Central memory CD8-positive, alpha-beta T cell (primary cell): ENCODE results near the gene DCAF15.
"Not testable (repeated sequence)": the region's sequence is repeated elsewhere in the genome, so short reads cannot be mapped to it uniquely, and the experiment has no call there.

Source experiments
- ATAC-seq: fragments of 150-1000 bp; cut with Tn5 transposase; replicated peaks from 2 replicates; pipeline ENCODE4 v1.10.0; 2022; ENCODE audit warnings: mild to moderate bottlenecking, moderate FRiP score, moderate number of reproducible peaks; ENCODE audit not compliant: poor library complexity, severe bottlenecking; ENCODE audit errors: extremely low read depth
- DNase-seq, 2 donors: peaks; one replicate each; pipeline ENCODE4 v3.0.0; 2021; ENCODE audit warnings: low spot score in 2 of 2
- H3K27ac Mint-ChIP-seq: one replicate; pipeline ENCODE4 v1.8.0; 2022; ENCODE audit warnings: low read depth, mild to moderate bottlenecking, moderate library complexity, mixed read lengths
- H3K27me3 Mint-ChIP-seq: one replicate; pipeline ENCODE4 v1.8.0; 2022; ENCODE audit warnings: mixed read lengths
- H3K36me3 Mint-ChIP-seq: one replicate; pipeline ENCODE4 v1.8.0; 2022; ENCODE audit warnings: mild to moderate bottlenecking, moderate library complexity, mixed read lengths; ENCODE audit not compliant: insufficient read depth
- H3K4me1 Mint-ChIP-seq: one replicate; pipeline ENCODE4 v1.8.0; 2022; ENCODE audit warnings: mixed read lengths
- H3K4me3 Mint-ChIP-seq: one replicate; pipeline ENCODE4 v1.8.0; 2022; ENCODE audit warnings: mild to moderate bottlenecking, moderate library complexity, mixed read lengths
- H3K9me3 Mint-ChIP-seq: one replicate; pipeline ENCODE4 v1.8.0; 2022; ENCODE audit warnings: mixed read lengths

The DCAF15 gene

DNA sequence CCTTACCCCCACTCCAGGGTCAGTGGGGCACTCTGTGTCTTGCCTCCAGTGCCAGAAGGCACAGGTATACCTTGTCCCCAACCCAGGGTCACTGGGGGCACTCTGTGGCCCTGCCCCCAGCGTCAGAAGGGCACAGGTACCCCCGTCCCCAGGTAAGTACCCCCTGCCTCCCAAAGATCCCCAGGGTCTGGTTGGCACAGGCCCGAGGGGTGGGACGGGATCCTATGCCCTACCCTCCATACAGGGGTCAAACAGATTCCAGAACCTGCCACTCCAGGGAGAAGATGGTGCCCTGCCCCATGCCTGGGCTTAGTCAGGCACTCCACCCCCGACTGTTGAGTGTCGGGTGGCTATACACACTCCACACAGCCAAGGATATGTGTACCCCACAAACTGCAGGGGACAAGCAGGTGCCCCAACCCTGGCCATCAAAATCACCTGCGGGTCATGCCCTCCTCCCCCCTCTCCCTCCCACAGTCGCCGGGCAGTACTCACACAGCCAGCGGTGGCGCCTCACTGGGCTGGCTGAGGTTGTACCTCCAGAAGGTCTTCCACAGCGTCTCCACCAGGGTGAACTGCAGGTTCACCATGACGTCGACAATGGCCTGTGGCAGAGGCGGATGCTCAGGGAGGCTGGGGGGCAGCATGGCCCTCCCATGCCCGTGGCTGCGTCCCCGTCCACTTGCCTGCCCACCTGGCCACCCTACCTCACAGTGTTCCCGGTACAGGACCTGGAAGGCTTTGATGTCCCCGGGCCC is 13.8 kb downstream of the DCAF15 start:
- H3K27me3 Mint-ChIP-seq, result no peaks in the 10 kb centered on the region
- ATAC-seq (no peak), DNase-seq (no peak)
- H3K4me3 Mint-ChIP-seq, result no peak overlapping the region
- no peaks in the 10 kb centered on the region for H3K4me1 Mint-ChIP-seq
- H3K9me3 Mint-ChIP-seq, result no peaks in the 10 kb centered on the region
- H3K27ac Mint-ChIP-seq, result no peak overlapping the region
- peaks cover 22% of the 10 kb centered on the region for H3K36me3 Mint-ChIP-seq

- H3K27ac Mint-ChIP-seq, result no peak overlapping the region
- H3K27me3 Mint-ChIP-seq, result no peaks in the 10 kb centered on the region
- H3K9me3 Mint-ChIP-seq, result no peaks in the 10 kb centered on the region
- H3K4me3 Mint-ChIP-seq, result no peak overlapping the region
- DNase-seq (no peak), ATAC-seq (no peak)
- H3K4me1 Mint-ChIP-seq, result no peaks in the 10 kb centered on the region
- peaks cover 20% of the 10 kb centered on the region for H3K36me3 Mint-ChIP-seq
These were observed 14.4 kb downstream of the DCAF15 start for GRCh38 chr19:13966684-13967128.

DNA sequence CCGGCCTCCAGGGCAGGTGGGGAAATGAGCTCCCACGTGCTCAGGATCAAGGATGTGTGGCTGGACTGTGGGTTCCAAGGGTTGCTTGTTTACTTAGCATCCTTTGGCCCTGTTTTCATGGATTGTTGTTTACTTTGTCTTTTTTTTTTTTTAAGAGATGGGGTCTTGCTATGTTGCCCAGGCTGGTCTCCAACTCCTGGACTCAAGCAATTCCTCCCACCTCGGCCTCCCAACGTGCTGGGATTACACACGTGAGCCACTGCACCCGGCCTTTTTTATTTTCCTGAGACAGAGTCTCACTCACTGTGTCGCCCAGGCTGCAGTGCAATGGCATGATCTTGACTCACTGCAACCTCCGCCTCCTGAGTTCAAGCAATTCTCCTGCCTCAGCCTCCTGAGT is 14.9 kb downstream of the DCAF15 start:
- not testable (repeated sequence) for H3K9me3 Mint-ChIP-seq, H3K27ac Mint-ChIP-seq, H3K27me3 Mint-ChIP-seq, ATAC-seq, DNase-seq, H3K4me3 Mint-ChIP-seq, H3K4me1 Mint-ChIP-seq
- H3K36me3 Mint-ChIP-seq, result peaks cover 21% of the 10 kb centered on the region

DNA sequence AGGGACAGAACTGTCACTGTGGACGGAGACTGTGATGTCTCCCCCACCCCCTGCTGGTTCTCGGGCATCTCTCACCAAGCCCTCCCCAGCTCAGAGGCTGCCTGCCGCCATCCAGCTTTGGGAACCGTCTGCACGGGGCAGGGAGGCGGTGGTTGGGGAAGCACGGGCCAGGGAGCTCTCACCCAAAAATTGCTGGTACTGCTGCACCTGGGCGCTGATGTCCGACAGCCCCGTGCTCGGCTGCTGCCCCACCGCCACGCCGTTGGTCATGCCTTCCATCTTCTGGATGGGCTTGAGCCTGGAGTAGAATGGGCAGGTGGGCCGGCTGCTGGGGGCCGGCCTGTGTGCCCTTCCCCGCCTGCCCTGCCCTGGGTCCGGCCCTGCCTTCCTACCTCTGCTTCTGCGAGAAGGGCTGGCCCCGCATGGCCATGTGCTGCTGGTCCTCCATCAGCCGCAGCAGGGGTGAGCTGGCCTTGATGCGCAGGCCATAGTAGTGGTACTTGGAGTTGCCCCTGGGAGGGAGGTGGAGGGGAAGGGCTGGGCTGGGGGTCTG is 16.1 kb downstream of the DCAF15 start:
- Mint-ChIP-seq H3K4me1 (no peaks in the 10 kb centered on the region), H3K9me3 (no peaks in the 10 kb centered on the region), H3K27me3 (no peaks in the 10 kb centered on the region), H3K4me3 (no peak overlapping the region), H3K36me3 (peaks cover 22% of the 10 kb centered on the region), H3K27ac (no peak overlapping the region)
- no peak for ATAC-seq
- no peak for DNase-seq

DNA sequence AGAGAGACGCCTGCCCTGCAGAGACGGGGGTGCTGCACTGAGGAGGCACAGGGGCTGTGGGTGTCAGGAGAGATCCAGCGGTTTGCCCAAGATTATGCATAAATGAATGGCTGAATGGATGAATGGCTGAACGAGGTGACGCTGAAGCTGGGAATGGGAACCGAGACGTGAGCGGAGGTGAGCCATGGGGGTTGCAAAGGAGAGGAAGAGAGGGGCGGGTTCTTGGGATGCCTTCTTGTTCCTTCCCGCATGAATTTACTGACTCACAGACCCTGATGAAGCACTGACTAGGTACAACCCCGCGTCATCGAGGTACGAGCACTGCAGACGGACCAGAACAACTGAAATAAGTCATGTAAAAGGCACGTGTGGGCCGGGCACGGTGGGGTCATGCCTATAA is 16.7 kb downstream of the DCAF15 start:
- ATAC-seq (no peak), DNase-seq (no peak)
- H3K4me1 Mint-ChIP-seq, result peaks cover 3% of the 10 kb centered on the region
- no peak overlapping the region for H3K4me3 Mint-ChIP-seq
- no peaks in the 10 kb centered on the region for H3K9me3 Mint-ChIP-seq
- no peak overlapping the region for H3K27ac Mint-ChIP-seq
- H3K36me3 Mint-ChIP-seq, result peaks cover 22% of the 10 kb centered on the region
- no peaks in the 10 kb centered on the region for H3K27me3 Mint-ChIP-seq

GRCh38 chr19:13969897-13970296 is 17.6 kb downstream of the DCAF15 start:
- H3K4me3 Mint-ChIP-seq, result no peak overlapping the region
- H3K36me3 Mint-ChIP-seq, result peaks cover 24% of the 10 kb centered on the region
- peak overlapping the region; percentile 25 for H3K27ac Mint-ChIP-seq
- H3K4me1 Mint-ChIP-seq, result peaks cover 9% of the 10 kb centered on the region
- H3K9me3 Mint-ChIP-seq, result no peaks in the 10 kb centered on the region
- H3K27me3 Mint-ChIP-seq, result no peaks in the 10 kb centered on the region
- ATAC-seq (no peak), DNase-seq (no peak)

- Mint-ChIP-seq H3K4me1 (peaks cover 16% of the 10 kb centered on the region), H3K36me3 (peaks cover 19% of the 10 kb centered on the region)
- not testable (repeated sequence) for H3K27ac Mint-ChIP-seq, DNase-seq, H3K9me3 Mint-ChIP-seq, ATAC-seq, H3K4me3 Mint-ChIP-seq, H3K27me3 Mint-ChIP-seq
These were observed 19.6 kb downstream of the DCAF15 start for GRCh38 chr19:13971868-13972267.

DNA sequence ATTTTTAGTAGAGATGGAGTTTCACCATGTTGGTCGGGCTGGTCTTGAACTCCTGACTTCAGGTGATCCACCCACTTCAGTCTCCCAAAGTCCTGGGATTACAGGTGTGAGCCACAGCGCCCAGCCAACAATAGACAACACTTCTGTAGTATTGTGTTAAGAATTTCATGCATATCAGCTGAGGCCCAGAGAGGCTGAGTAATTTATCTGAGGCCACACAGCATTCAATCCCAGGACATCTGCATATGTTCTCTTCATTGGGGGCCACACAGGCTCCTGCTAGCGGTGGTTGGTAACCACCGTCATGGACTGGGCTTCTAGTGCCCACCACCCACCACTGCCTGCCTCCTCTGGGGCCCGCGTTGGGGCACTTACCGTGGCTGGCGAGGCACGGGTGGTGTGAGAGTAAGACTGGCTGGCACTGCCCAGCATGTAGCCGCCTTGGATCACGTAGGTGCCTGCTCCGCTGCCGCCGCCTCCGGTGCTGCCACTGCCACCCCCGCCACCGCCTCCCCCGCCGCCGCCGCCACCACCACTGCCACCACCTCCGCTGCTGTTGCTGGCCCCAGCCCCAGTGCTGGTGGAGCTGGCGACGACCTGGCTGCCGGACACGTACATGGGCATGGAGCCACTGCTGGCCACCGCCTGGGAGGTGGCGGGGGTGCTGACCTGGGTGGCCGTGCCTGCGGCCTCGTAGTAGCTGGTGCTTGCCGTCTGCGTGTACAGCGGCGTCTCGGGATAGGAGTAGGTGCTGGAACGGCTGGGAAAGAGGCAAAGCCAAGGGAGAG is 20.3 kb downstream of the DCAF15 start:
- Mint-ChIP-seq H3K27me3 (no peaks in the 10 kb centered on the region), H3K4me3 (no peak overlapping the region), H3K4me1 (peaks cover 16% of the 10 kb centered on the region), H3K9me3 (no peaks in the 10 kb centered on the region), H3K27ac (no peak overlapping the region), H3K36me3 (peaks cover 19% of the 10 kb centered on the region)
- ATAC-seq (no peak), DNase-seq (no peak)

GRCh38 chr19:13973479-13973878 is 21.2 kb downstream of the DCAF15 start:
- H3K27me3 Mint-ChIP-seq, result not testable (repeated sequence)
- peaks cover 19% of the 10 kb centered on the region for H3K36me3 Mint-ChIP-seq
- H3K4me1 Mint-ChIP-seq, result peaks cover 16% of the 10 kb centered on the region

GRCh38 chr19:13974073-13974472 is 21.8 kb downstream of the DCAF15 start:
- Mint-ChIP-seq H3K9me3 (no peaks in the 10 kb centered on the region), H3K27me3 (no peaks in the 10 kb centered on the region), H3K4me1 (peaks cover 16% of the 10 kb centered on the region), H3K36me3 (peaks cover 19% of the 10 kb centered on the region), H3K27ac (peak overlapping the region; percentile 68), H3K4me3 (no peak overlapping the region)
- ATAC-seq (no peak), DNase-seq (no peak)

More at GRCh38 chr19:13973479-13973878, 21.2 kb downstream of the DCAF15 start:
- not testable (repeated sequence) for DNase-seq, ATAC-seq, H3K4me3 Mint-ChIP-seq, H3K9me3 Mint-ChIP-seq, H3K27ac Mint-ChIP-seq

DNA sequence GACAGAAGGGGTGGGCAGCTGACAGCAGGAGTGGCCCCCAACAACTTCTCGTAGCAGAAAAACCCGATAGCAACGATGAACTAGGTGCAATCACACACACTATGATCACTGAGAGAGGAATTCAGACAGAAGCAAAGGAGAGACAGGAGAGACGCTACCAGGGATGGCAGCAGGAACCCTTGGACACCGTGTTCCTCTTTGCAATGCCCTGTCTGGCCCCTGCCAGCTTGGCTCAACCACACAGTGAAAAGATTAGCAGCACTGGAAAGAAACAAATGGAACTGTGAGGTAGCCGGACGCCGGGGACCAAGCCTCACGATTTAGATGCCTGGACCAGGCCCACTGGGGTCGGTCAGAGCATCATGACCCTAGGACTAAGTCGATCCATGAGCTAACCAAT is 23.6 kb downstream of the DCAF15 start:
- Mint-ChIP-seq H3K4me3 (no peak overlapping the region), H3K27me3 (no peaks in the 10 kb centered on the region), H3K4me1 (peaks cover 16% of the 10 kb centered on the region), H3K27ac (no peak overlapping the region), H3K36me3 (peaks cover 13% of the 10 kb centered on the region), H3K9me3 (no peaks in the 10 kb centered on the region)
- ATAC-seq (no peak), DNase-seq (no peak)

DNA sequence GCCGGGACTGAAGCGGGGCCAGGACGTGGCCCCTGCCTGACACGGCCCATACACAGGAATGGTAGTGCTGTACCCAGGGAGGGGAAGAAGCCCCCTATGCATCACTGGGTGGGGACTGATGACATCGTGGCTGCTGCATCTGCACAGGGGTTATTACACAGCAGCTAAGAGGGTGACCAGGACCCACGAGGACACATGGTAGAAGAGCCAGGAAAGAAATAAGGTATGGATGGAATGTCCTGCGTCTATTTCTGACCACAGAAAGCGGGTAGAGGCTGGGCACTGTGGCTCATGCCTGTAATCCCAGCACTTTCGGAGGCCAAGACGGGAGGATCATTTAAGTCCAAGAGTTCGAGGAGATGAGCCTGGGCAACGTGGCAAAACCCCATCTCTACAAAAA is 24.1 kb downstream of the DCAF15 start:
- no peaks in the 10 kb centered on the region for H3K9me3 Mint-ChIP-seq
- H3K27ac Mint-ChIP-seq, result peak overlapping the region; percentile 36
- H3K4me3 Mint-ChIP-seq, result no peak overlapping the region

More for the DNA sequence above, 24.1 kb downstream of the DCAF15 start:
- peaks cover 10% of the 10 kb centered on the region for H3K36me3 Mint-ChIP-seq
- ATAC-seq (no peak), DNase-seq (no peak)
- peaks cover 16% of the 10 kb centered on the region for H3K4me1 Mint-ChIP-seq
- H3K27me3 Mint-ChIP-seq, result no peaks in the 10 kb centered on the region
